IPS DF 19.7 (cell line): ENCODE results near the gene AP4M1.
"Not testable (repeated sequence)": the region's sequence is repeated elsewhere in the genome, so short reads cannot be mapped to it uniquely, and the experiment has no call there.

Source experiments
- DNase-seq: peaks from one replicate; pipeline ENCODE4 v3.0.0-alpha.2; 2013; ENCODE audit warnings: low read depth, low spot score

AP4M1 gene

DNA sequence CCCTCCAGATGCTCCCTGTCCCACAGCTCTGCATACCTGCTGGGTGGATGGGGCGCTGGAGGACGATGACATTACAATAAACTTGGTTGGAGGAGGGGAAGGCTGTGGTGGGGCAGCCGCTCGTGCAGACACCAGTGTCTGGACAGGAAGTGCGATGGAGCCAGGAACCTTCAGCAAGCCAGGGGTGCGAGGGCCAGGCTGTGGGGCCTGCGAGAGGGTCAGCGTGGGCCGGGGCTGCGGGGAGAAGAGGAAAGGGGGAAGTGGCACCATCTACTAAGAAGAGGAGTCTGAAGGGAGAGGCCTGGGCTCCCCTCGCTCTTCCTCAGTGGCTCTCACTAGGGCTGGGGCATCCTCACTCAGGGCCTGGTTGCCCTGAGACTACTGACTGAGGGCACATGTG lies 6.4 kb downstream of the AP4M1 start:
- DNase-seq, result no peak

DNA sequence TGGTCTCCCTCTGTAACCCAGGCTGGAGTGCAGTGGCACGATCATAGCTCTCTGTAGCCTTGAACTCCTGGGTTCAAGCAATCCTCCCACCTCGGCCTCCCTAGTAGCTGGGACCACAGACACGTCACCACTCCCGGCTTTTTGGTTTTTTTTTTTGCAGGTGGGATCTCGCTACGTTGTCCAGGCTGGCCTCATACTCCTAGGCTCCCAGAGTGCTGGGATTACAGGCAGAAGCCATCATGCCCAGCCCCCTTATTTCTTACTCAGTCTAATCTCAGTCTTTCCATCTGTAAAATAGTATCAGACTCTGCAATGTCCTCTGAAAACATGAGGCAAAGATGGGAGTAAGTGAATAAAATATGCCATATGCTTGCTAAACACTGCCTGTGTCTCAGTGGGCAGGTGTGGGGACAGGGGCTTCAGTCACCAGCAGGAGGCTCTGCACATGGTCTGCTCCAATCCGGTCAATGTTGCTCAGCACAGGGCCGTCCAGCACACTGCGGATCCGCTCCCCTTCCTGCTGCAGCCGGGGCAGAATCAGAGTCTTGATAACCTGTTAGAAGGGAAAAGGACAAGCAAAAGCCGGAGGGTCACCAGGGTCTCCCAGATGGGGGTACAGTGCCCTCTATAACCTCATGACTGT lies 8.2 kb downstream of the AP4M1 start:
- DNase-seq, result no peak

DNA sequence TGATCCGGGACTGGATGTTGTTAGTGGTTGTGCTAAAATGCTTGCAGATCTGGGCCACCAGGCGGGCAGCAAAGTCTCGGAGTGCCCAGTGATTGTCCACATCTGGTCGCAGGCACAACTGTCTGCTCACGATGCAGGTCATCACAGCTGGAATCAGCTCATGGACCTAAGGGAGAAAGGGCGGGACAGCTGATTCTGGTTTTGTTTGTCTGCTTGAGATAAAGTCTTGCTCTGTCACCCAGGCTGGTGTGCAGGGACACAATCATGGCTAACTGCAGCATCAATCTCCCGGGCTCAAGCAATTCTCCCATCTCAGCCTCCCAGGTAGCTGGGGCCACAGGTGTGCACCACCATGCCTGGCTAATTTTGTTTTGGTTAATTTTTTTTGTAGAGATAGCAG lies 9.7 kb downstream of the AP4M1 start:
- no peak for DNase-seq

DNA sequence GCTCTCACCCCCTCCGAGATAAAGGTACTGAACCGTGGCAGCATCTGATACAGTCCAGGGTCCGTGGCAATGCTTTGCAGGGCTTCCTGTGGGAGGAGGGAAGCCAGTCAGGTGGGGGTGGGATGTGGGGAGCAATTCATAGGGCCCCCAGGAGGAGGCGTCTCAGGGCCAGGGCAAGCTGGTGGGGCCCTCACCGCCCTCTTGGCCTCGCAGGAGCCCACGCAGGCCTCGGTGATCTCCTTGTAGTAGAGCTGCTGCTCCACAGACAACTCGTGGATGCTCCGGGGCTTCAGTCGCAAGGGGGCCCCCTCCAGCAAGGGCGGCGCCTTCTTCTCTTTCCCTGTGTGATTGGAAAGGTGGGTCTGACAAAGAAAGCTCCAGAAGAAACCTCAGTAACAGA lies 10.5 kb downstream of the AP4M1 start:
- no peak for DNase-seq

DNA sequence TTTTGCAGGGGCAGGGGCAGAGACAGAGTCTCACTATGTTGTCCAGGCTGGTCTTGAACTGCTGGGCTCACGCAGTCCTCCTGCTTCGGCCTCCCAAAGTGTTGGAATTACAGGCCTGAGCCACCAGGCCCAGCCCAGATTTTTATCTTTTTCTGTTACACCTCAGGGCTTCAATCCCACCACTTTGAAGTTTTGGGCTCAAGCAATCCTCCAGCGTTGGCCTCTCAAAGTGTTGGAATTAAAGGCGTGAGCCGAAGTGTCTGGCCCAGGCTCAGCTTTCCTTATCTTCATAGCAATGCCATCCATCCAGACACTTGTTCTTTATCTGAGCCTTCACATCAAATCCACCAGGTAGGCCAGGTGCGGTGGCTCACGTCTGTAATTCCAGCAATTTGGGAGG lies 13.6 kb downstream of the AP4M1 start:
- DNase-seq, result no peak

DNA sequence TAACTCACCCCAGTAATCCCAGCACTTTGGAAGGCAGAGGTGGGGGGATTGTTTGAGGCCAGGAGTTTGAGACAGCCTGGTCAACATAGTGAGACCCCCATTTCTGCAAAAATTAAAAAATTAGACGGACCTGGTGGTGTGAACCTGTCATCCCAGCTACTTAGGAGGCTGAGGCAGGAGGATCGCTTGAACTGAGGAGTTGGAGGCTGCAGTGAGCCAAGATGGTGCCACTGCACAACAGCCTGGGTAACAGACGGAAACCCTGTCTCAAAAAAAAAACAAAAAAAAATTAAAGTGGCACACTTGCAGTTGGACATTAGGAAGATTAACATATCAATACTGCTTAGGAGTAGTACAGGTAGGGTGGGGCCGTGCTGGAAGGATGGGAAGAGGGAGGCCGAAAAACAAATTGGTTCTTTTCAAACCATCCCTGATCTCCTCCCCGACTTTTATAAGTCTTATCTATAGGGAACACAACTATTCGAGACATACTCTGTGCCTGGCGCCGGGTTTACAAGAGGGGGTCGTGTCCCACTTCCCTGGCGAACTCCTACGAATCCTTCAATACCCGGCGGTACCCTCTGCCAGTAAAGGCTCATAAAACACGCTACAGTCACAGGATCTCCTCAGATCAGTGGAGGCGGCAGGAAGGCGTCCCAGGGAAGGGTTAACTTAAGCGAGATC lies 17.1 kb downstream of the AP4M1 start:
- DNase-seq, result no peak

DNA sequence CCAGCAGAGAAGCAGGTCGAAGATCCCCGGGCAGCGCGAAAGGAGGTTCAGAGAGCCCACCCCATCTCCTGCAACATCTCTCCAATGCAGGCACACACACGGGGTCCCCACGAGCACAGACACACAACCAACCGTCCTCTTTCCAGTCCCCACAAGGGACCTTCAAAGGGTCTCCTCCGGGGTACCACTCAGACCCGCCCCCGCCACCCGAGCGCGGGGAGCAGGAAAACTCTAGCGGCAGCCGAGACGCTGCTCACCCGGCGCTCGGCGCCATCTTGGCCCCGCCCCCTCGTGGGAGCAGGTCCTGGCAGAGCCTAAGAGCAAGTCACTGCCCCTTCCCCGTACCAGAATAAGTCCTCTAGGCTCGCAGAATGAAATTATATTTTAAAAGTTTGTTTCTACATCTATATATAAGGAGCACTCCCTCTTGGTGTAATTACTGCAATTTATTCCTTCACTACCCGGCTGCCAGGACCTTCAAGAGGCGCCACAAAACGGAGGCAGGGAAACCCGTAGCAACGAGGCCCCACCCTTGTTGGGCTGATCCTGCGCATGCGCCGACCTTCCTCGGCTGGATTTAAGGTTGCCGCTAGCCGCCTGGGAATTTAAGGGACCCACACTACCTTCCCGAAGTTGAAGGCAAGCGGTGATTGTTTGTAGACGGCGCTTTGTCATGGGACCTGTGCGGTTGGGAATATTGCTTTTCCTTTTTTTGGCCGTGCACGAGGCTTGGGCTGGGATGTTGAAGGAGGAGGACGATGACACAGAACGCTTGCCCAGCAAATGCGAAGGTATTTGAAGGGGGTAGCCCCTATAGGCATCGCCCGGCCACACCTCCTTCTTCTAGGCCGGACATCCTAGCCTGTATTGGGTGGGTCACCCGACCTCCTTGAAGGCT lies 17.9 kb downstream of the AP4M1 start, which contains the start of the genes CNPY4 and TAF6:
CNPY4 (plus strand) TSS at position 563 of the 898 bp plus-strand sequence; CDS start at position 674, 111 bp downstream.
TAF6 (minus strand) TSS at position 287 of the 898 bp plus-strand sequence. CDS start 5,149 bp downstream, outside the sequence.
- no peak for DNase-seq

DNA sequence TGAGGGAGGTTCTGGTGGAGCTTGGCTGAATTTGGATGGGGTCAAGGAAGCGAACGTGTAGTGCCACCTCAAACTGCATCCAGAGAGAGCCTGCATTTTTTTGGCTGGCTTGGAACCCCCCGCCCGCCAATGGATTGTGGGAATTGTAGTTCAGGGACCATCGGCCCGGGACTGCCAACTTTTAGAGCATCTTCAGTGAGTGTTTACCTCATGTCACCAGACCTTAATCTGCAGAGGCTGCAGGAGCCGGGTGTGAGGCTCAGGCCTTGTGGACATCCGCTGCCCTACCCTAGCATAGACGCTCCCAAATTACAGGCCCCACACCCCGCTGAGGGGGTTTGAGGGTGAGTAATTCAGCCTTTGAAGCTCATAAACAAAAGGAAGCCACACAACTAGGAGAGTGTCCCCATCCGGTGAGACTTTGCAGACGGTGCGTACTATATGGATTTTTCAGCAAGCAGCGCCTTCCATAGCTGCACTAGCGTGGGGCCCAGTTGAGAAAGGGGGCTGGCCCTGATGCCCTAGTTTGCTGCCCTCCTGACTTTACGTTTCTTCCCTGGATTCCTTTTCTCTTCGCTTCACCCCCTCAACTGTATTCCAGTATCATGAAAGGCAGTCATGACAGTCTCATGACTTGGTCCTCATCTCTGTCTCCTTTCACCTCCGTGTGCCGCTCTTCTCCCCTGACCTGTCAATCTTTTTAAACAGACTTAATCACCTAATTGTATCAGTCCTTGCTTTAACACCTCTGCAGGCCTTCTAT lies 18.7 kb downstream of the AP4M1 start:
- no peak for DNase-seq

DNA sequence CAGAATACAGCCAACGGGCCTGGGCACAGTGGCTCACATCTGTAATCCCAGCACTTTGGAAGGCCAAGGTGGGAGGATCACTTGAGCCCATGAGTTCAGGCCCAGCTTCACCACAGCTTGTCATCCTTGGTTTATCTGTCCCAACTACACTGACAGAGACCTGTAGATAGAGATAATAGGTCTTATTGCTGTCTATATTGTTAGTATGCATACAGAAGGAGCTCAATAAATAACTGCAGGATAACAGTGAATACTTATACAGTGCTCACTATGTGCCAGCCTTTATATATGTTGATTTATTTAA lies 19.2 kb downstream of the AP4M1 start:
- DNase-seq, result no peak

DNA sequence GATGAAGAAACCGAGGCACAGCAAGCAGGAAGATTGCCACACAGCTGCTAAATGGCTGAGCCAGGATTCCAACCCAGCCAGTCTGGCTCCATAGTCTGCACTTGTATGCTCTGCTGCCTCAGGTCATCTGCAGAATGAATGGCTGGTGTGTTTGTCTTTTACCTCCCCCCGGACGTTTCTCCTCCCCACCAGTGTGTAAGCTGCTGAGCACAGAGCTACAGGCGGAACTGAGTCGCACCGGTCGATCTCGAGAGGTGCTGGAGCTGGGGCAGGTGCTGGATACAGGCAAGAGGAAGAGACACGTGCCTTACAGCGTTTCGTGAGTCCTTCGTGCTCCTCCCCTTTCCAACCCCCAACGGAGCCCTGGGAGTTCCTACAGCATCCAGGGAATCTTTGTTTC lies 20.6 kb downstream of the AP4M1 start:
- no peak for DNase-seq

DNA sequence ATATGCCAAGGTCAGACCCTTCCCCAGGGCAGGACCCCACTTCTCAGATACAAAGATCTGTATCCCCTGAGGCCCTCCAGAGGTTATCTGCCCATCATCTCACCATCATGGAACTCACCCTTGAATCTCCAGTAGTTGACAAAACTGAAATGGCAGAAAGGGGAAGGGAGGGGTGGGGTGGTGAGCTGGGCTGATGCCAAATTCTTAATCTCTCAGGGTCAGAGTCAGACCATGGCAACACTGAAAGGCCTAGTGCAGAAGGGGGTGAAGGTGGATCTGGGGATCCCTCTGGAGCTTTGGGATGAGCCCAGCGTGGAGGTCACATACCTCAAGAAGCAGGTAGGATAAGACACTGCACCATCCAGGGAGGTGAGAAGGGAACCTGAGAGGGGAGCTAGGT lies 21.1 kb downstream of the AP4M1 start:
- DNase-seq, result no peak

DNA sequence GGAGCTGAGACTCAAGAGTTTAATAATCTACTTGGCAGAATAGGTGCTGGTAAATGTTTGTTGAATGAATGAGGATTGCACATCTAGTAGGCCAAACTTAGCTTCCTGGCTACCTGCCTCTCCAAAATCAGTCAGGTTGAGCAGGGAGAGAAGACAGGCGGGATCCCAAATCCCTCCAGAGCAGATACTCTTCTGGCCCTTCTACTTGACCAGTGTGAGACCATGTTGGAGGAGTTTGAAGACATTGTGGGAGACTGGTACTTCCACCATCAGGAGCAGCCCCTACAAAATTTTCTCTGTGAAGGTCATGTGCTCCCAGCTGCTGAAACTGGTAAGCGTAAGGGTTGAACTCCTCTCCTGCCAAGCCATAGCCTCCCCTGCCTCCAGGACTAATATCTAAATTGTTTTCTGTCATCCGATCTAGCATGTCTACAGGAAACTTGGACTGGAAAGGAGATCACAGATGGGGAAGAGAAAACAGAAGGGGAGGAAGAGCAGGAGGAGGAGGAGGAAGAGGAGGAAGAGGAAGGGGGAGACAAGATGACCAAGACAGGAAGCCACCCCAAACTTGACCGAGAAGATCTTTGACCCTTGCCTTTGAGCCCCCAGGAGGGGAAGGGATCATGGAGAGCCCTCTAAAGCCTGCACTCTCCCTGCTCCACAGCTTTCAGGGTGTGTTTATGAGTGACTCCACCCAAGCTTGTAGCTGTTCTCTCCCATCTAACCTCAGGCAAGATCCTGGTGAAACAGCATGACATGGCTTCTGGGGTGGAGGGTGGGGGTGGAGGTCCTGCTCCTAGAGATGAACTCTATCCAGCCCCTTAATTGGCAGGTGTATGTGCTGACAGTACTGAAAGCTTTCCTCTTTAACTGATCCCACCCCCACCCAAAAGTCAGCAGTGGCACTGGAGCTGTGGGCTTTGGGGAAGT lies 23.1 kb downstream of the AP4M1 start:
- DNase-seq, result no peak

DNA sequence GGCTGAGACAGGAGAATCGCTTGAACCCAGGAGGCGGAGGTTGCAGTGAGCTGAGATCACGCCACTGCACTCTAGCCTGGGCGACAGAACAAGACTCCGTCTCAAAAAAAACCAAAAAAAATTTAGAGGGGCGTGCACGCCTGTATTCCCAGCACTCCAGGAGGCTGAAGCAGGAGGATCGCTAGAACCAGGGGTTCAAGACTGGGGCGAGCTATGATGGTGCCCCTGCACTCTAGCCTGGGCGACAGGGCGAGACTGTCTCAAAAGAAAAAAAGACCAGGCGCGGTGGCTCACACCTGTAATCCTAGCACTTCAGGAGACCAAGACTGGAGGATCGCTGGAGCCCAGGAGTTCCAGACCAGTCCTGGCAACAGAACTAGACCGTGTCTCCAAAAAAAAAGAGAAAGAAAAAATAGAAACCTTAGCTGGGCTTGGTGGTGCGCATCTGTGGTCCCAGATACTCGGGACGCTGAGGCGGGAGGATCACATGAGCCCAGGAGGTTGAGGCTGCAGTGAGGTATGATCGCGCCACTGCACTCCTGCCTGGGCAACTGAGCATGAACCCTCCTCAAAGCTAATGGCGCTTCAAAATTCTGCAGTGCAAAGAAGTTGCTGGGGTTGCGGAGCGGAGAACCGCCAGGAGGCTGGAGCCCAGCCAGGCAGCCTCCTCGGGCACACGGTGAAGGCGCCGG lies 24.9 kb downstream of the AP4M1 start:
- DNase-seq, result no peak

DNA sequence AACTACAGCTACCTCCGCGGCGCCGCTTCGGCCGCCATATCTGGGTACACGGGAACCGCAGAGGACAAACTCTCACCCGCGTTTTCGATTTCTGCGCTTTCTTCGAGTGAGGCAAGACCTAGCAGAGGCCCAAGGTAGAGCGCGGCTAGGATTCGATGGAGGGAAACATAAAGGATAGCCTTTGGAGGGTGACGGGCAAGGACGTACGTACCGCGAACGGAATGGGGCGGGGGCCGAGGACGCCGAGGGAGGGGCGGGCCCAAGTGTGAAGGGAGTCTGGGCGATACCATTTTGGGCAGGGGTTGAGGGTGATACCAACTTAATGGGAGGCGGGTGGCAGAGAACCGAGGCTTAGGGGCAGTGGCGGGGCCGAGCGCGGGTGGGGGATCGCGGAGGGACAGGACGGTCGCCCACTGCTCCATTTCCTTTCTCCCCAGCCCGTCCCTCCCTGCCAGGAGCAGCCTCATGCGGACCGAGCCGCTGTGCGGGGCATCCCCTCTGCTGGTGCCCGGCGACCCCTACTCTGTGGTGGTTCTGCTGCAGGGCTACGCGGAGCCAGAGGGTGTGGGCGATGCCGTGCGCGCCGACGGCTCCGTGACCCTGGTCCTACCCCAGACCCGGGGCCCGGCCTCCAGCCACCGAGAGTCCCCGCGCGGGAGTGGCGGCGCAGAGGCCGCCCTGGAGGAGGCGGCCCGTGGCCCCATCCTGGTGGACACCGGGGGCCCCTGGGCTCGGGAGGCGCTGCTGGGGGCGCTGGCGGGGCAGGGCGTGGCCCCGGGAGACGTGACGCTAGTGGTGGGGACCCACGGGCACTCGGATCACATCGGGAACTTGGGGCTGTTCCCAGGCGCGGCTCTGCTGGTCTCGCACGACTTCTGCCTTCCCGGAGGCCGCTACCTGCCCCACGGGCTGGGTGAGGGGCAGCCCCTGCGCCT lies 25.8 kb downstream of the AP4M1 start, which contains the start of gene MBLAC1:
MBLAC1 (plus strand) TSS at position 37 of the 935 bp plus-strand sequence; CDS start at position 466, 429 bp downstream.
- DNase-seq, result no peak

DNA sequence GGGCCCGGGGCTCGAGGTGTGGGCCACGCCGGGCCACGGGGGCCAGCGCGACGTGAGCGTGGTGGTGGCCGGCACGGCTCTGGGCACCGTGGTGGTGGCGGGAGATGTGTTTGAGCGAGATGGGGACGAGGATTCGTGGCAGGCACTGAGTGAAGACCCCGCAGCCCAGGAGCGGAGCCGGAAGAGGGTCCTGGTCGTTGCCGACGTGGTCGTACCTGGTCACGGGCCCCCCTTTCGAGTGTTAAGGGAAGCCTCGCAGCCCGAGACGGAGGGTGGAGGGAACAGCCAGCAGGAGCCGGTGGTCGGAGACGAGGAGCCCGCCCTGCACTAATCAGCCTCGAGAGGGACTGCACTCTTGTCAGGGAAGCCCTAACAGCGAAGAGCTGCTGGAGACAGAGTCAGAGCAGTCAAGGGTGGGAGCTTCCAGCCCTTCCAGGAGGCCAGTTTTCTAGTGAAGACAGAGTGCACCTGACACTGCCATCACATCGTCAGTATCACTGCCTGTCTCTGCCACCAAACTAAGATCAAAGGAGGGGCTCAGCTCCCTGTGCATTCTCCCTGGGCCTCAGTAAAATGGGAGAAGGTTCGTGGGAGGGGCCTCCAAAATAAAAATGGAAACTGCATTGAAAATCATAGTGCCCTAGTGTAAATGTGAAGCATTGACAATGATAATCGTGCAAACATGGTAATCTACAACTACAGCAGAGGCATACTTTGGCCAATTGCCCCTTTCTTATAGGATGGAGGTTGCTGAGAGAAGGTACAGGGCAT lies 26.6 kb downstream of the AP4M1 start:
- DNase-seq, result no peak

DNA sequence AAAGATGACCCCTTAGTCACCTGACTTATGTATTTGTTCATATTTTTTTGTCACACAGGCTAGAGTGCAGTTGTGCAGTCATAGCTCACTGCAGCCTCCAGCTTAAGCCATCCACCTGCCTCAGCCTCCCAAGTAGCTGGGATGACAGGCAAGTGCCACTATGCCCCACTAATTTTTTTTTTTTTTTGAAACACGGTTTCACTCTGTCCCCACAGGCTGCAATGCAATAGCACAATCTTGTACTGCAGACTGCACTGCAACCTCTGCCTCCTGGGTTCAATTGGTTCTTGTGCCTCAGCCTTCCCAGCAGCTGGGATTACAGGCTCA lies 27.2 kb downstream of the AP4M1 start:
- DNase-seq, result no peak

DNA sequence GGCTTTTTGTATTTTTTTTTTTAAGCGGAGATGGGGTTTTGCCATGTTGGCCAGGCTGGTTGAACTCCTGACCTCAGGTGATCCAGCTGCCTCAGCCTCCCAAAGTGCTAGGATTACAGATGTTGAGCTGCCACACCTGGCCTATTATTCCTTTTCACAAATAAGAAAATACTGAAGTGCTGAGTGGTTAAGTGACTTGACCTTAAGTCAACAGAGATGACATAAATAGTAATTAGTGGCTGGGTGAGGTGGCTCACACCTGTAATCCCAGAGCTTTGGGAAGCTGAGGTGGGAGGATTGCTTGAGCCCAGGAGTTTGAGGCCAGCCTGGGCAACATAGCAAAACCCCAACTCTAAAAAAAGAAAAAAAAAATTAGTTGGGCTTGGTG lies 28.8 kb downstream of the AP4M1 start:
- DNase-seq, result not testable (repeated sequence)
